H1 (cell line): ENCODE measurements around the gene POLA2. TPM values are rescaled to one million over a fixed set of nuclear protein-coding genes. Genes with fewer than 3 reads are reported as not detected.

Source experiments
- CTCF ChIA-PET: fragments of 300-600 bp; sonication (Branson Sonifier 250); formaldehyde crosslinking; loops from one replicate; lab custom pipeline; 2021; ENCODE audit not compliant: partially characterized antibody; lab: Charles Lee
- POLR2A ChIA-PET: fragments of 300-600 bp; sonication (Branson Sonifier 250); formaldehyde crosslinking; loops from one replicate; lab custom pipeline; 2021; ENCODE audit warnings: inconsistent platforms; ENCODE audit not compliant: partially characterized antibody; lab: Charles Lee
- DNase-seq, 2 experiments: peaks; one replicate each; pipeline versions ENCODE4 v3.0.0 to v3.0.0-alpha.2; 2010 to 2022; ENCODE audit warnings: low spot score in 2 of 2, low read depth in 1 of 2, mixed read lengths in 1 of 2
- FAIRE-seq: peaks from 2 replicates; lab custom pipeline; 2011; peaks lifted over from hg19 to GRCh38; lab: Jason Lieb, UNC
- H2AFZ ChIP-seq: 2 replicates; pipeline ENCODE4 v1.8.1; 2012; ENCODE audit warnings: low read length, inconsistent platforms
- H2AK5ac ChIP-seq: 2 replicates; pipeline ENCODE4 v1.6.1; 2013; ENCODE audit warnings: low read depth, low read length
- H2BK120ac ChIP-seq: replicated peaks from 2 replicates; pipeline ENCODE3; 2013; ENCODE audit warnings: low read depth, low read length, inconsistent platforms
- H2BK12ac ChIP-seq: 2 replicates; pipeline ENCODE4 v1.6.1; 2013; ENCODE audit warnings: low read depth, low read length
- H2BK15ac ChIP-seq: 2 replicates; pipeline ENCODE4 v1.6.1; 2013; ENCODE audit warnings: low read length
- H2BK20ac ChIP-seq: 2 replicates; pipeline ENCODE4 v1.6.1; 2013; ENCODE audit warnings: low read length
- H2BK5ac ChIP-seq: 2 replicates; pipeline ENCODE4 v1.6.1; 2013; ENCODE audit warnings: low read depth, low read length
- H3K14ac ChIP-seq: 2 replicates; pipeline ENCODE4 v1.6.1; 2013; ENCODE audit warnings: inconsistent platforms; ENCODE audit not compliant: insufficient read length
- H3K18ac ChIP-seq: 2 replicates; pipeline ENCODE4 v1.6.1; 2013; ENCODE audit warnings: low read length; ENCODE audit errors: extremely low read depth
- H3K23ac ChIP-seq: 2 replicates; pipeline ENCODE4 v1.6.1; 2013; ENCODE audit warnings: inconsistent platforms; ENCODE audit not compliant: insufficient read length
- H3K23me2 ChIP-seq: 2 replicates; pipeline ENCODE4 v1.6.1; 2013; ENCODE audit warnings: low read depth, low read length
- H3K27ac ChIP-seq: 2 replicates; pipeline ENCODE4 v1.6.1; 2011; ENCODE audit warnings: low read depth, low read length, inconsistent platforms
- H3K27me3 ChIP-seq, 4 experiments: replicated peaks in 1 of 4; 1 replicate in 1 of 4; 2 replicates in 3 of 4; pipeline versions ENCODE4 v1.6.1 to v1.8.1; 2011 to 2013; ENCODE audit warnings: low read length in 3 of 4, mild to moderate bottlenecking in 3 of 4, inconsistent platforms in 2 of 4, mixed read lengths in 2 of 4, moderate library complexity in 1 of 4; ENCODE audit not compliant: control insufficient read depth in 3 of 4, insufficient read depth in 3 of 4; ENCODE audit errors: extremely low read depth in 1 of 4
- H3K36me3 ChIP-seq, 4 experiments: 2 replicates each; pipeline versions ENCODE4 v1.6.1 to v1.8.1; 2011 to 2013; ENCODE audit warnings: mild to moderate bottlenecking in 4 of 4, low read length in 3 of 4, moderate library complexity in 2 of 4, control low read depth in 1 of 4, inconsistent platforms in 1 of 4; ENCODE audit not compliant: insufficient read depth in 4 of 4, control insufficient read depth in 2 of 4
- H3K4ac ChIP-seq: replicated peaks from 2 replicates; pipeline ENCODE3; 2013; ENCODE audit warnings: low read length, low read depth, mixed read lengths, inconsistent platforms; ENCODE audit not compliant: insufficient read length
- H3K4me1 ChIP-seq, 4 experiments: replicated peaks in 1 of 4; 1 replicate in 1 of 4; 2 replicates in 3 of 4; pipeline versions ENCODE4 v1.6.1 to v1.8.1; 2011 to 2013; ENCODE audit warnings: low read length in 3 of 4, inconsistent platforms in 2 of 4, mixed read lengths in 1 of 4; ENCODE audit not compliant: insufficient read depth in 4 of 4, control insufficient read depth in 3 of 4
- H3K4me2 ChIP-seq, 2 experiments: 2 replicates each; pipeline versions ENCODE4 v1.6.1 to v1.8.1; 2011 to 2013; ENCODE audit warnings: low read depth in 2 of 2, low read length in 2 of 2, control low read depth in 1 of 2, inconsistent platforms in 1 of 2, mild to moderate bottlenecking in 1 of 2; ENCODE audit not compliant: insufficient read depth in 1 of 2
- H3K4me3 ChIP-seq, 4 experiments: fragments of 200-600, 300-600 bp in 1 of 4; sonication (generic), shearing (Covaris generic), sonication (Bioruptor Twin) in 1 of 4; 2 replicates each; pipeline versions ENCODE4 v1.5.1 to v1.8.1; 2011 to 2016; ENCODE audit warnings: low read length in 4 of 4, low read depth in 3 of 4, control low read depth in 2 of 4, inconsistent platforms in 2 of 4, mild to moderate bottlenecking in 2 of 4, mixed read lengths in 1 of 4, moderate library complexity in 1 of 4; ENCODE audit not compliant: insufficient read depth in 2 of 4; ENCODE audit errors: extremely low read depth in 1 of 4
- H3K56ac ChIP-seq: replicated peaks from 2 replicates; pipeline ENCODE3; 2013; ENCODE audit warnings: low read depth, mild to moderate bottlenecking, mixed read lengths, low read length, inconsistent platforms; ENCODE audit not compliant: insufficient read length
- H3K79me1 ChIP-seq: 2 replicates; pipeline ENCODE4 v1.6.1; 2013; ENCODE audit warnings: low read depth, low read length, control low read depth
- H3K79me2 ChIP-seq, 2 experiments: 2 replicates each; pipeline versions ENCODE4 v1.6.1 to v1.8.1; 2012 to 2013; ENCODE audit warnings: low read length in 2 of 2, mild to moderate bottlenecking in 2 of 2, inconsistent platforms in 1 of 2; ENCODE audit not compliant: insufficient read depth in 2 of 2, control insufficient read depth in 1 of 2
- H3K9ac ChIP-seq, 4 experiments: replicated peaks in 1 of 4; 1 replicate in 1 of 4; 2 replicates in 3 of 4; pipeline versions ENCODE4 v1.6.1 to v1.8.1; 2011 to 2013; ENCODE audit warnings: low read depth in 3 of 4, low read length in 3 of 4, control low read depth in 2 of 4, mild to moderate bottlenecking in 2 of 4, moderate library complexity in 2 of 4, inconsistent platforms in 1 of 4; ENCODE audit errors: extremely low read depth in 1 of 4
- H3K9me3 ChIP-seq, 2 experiments: 2 replicates each; pipeline versions ENCODE4 v1.6.1 to v1.8.1; 2012 to 2013; ENCODE audit warnings: mild to moderate bottlenecking in 2 of 2, moderate library complexity in 2 of 2, control low read depth in 1 of 2, inconsistent platforms in 1 of 2, low read depth in 1 of 2, low read length in 1 of 2, mixed read lengths in 1 of 2; ENCODE audit not compliant: insufficient read depth in 2 of 2
- H4K20me1 ChIP-seq, 2 experiments: replicated peaks in 1 of 2; 2 replicates each; pipeline versions ENCODE3 to v1.8.1; 2011 to 2013; ENCODE audit warnings: inconsistent platforms in 2 of 2, low read length in 2 of 2, mild to moderate bottlenecking in 1 of 2; ENCODE audit not compliant: insufficient read depth in 2 of 2, control insufficient read depth in 1 of 2
- H4K5ac ChIP-seq: 2 replicates; pipeline ENCODE4 v1.6.1; 2013; ENCODE audit warnings: low read length, low read depth, mixed read lengths, inconsistent platforms; ENCODE audit not compliant: insufficient read length
- H4K8ac ChIP-seq: 2 replicates; pipeline ENCODE4 v1.8.0; 2013; ENCODE audit warnings: mild to moderate bottlenecking, moderate library complexity, low read length, inconsistent platforms; ENCODE audit not compliant: insufficient read depth; ENCODE audit errors: extremely low read depth
- H4K91ac ChIP-seq: replicated peaks from 2 replicates; pipeline ENCODE3; 2013; ENCODE audit warnings: low read length, mixed read lengths, inconsistent platforms; ENCODE audit not compliant: insufficient read length
- ATF3 ChIP-seq: IDR thresholded peaks from 2 replicates; pipeline ENCODE4 v1.6.1; 2011; ENCODE audit warnings: low read depth, mild to moderate bottlenecking, low read length; ENCODE audit not compliant: insufficient read depth
- BACH1 ChIP-seq: IDR thresholded peaks from 2 replicates; pipeline ENCODE4 v1.6.1; 2012; ENCODE audit warnings: low read length, improper control_type of control experiment
- CHD1 ChIP-seq: IDR thresholded peaks from 2 replicates; pipeline ENCODE4 v1.6.1; 2012; ENCODE audit warnings: low read depth, low read length, improper control_type of control experiment
- EGR1 ChIP-seq: IDR thresholded peaks from 2 replicates; pipeline ENCODE4 v1.6.1; 2011; ENCODE audit warnings: low read depth, low read length, borderline replicate concordance
- GTF2F1 ChIP-seq: IDR thresholded peaks from 2 replicates; pipeline ENCODE4 v1.6.1; 2012; ENCODE audit warnings: low read depth, low read length, improper control_type of control experiment, borderline replicate concordance
- HDAC2 ChIP-seq, 2 experiments: fragments of 300-600 bp in 1 of 2; sonication (generic) in 1 of 2; IDR thresholded peaks; 2 replicates each; pipeline ENCODE4 v1.6.1; 2011 to 2012; ENCODE audit warnings: low read depth in 2 of 2, low read length in 2 of 2, mild to moderate bottlenecking in 2 of 2, moderate library complexity in 2 of 2, borderline replicate concordance in 1 of 2, inconsistent platforms in 1 of 2
- MAX ChIP-seq: IDR thresholded peaks from 2 replicates; pipeline ENCODE4 v1.6.1; 2012; ENCODE audit warnings: inconsistent platforms
- POLR2AphosphoS5 ChIP-seq: IDR thresholded peaks from 2 replicates; pipeline ENCODE4 v1.6.1; 2011; ENCODE audit warnings: low read depth, low read length
- RAD21 ChIP-seq, 2 experiments: IDR thresholded peaks in 1 of 2; conservative IDR thresholded peaks in 1 of 2; 2 replicates each; pipeline ENCODE4 v1.6.1; 2011; ENCODE audit warnings: low read depth in 2 of 2, low read length in 2 of 2, improper control_type of control experiment in 1 of 2, inconsistent platforms in 1 of 2, mild to moderate bottlenecking in 1 of 2, moderate library complexity in 1 of 2
- RBBP5 ChIP-seq: IDR thresholded peaks from 2 replicates; pipeline ENCODE4 v1.7.1; 2012; ENCODE audit warnings: low read depth, mild to moderate bottlenecking, inconsistent platforms, low read length, moderate library complexity, borderline replicate concordance
- RXRA ChIP-seq: IDR thresholded peaks from 2 replicates; pipeline ENCODE4 v1.6.1; 2011; ENCODE audit warnings: low read depth, mild to moderate bottlenecking, low read length, moderate library complexity; ENCODE audit not compliant: insufficient read depth
- TAF1 ChIP-seq: IDR thresholded peaks from 2 replicates; pipeline ENCODE4 v1.6.1; 2011; ENCODE audit warnings: mild to moderate bottlenecking, low read depth, low read length
- TCF12 ChIP-seq: IDR thresholded peaks from 2 replicates; pipeline ENCODE4 v1.6.1; 2011; ENCODE audit warnings: low read depth, mild to moderate bottlenecking, low read length
- WGBS, 2 experiments: shearing (Covaris generic) in 1 of 2; methylation state at CpG; one replicate each; pipeline versions ENCODE4 v1.1.6 to v1.1.7; 2013 to 2015; ENCODE audit warnings: low lambda C conversion rate in 2 of 2, mixed read lengths in 2 of 2, inconsistent platforms in 1 of 2, low coverage in 1 of 2, missing lambda C conversion rate in 1 of 2; ENCODE audit not compliant: insufficient replicate concordance in 2 of 2, insufficient coverage in 1 of 2, insufficient read length in 1 of 2; ENCODE audit errors: extremely low coverage in 1 of 2, missing lambda C conversion rate in 1 of 2; 5-methylcytosine and 5-hydroxymethylcytosine counted together
- polyA plus RNA-seq, 7 experiments: library from polyadenylated mRNA; depleted of rRNA in 3 of 7; stranded (reverse) in 5 of 7; unstranded in 2 of 7; fragments of >200 nt in 5 of 7; fragments of 200-250 nt in 2 of 7; gene quantifications; 1 replicate in 5 of 7; 2 replicates in 1 of 7; 4 replicates in 1 of 7; pipeline versions ENCODE4 v1.2.1 to v1.2.3, GENCODE V29; 2011 to 2013; ENCODE audit warnings: missing spikeins in 2 of 7, mixed read lengths in 2 of 7
- total RNA-seq: library from RNA; stranded (reverse); fragmentation: NEBNext Ultra II Directional; extraction: Animal tissue kit (Norgen Biotek cat#: 25700); gene quantifications from 2 replicates; pipeline ENCODE4 v1.2.1, GENCODE V29; 2021

Gene POLA2
- total and polyA plus RNA-seq, 2 of the 8 experiments (the other 6 are each of a cell fraction or from before 2014, with no cell fraction given), result 31.2 to 55.9 TPM

GRCh38 chr11:65341856-65342255, 80.1 kb downstream of the POLA2 start:
- DNase-seq, result no peak
- CTCF ChIA-PET, result interaction anchor here (0.6 to 2.2 kb wide), 5 partner anchors 10 to 71 kb away, joined by 3 to 10 read pairs (median 5); no protein-coding TSS in a partner anchor
- H4K20me1 ChIP-seq, result peaks cover 7 to 11% of the 10 kb centered on the region in 2 experiments
- H3K79me1 ChIP-seq, result peaks cover 6% of the 10 kb centered on the region
- no peak overlapping the region for H3K14ac ChIP-seq
- 90% methylated on average over 3 of the region's 3 CpGs; no CpG with 5 or more reads in 1 of the 2 experiments for WGBS, 2 experiments
- H4K5ac ChIP-seq, result no peak overlapping the region
- no peak overlapping the region for H3K4me2 ChIP-seq
- POLR2A ChIA-PET, result interaction anchor here (0.8 to 2.9 kb wide), 2 partner anchors 11 to 81 kb away, joined by 3 to 10 read pairs; no protein-coding TSS in a partner anchor
- no peak overlapping the region for H2BK12ac ChIP-seq
- peaks cover 4 to 28% of the 10 kb centered on the region in 2 experiments; a peak in 3 of 4 replicates for H3K79me2 ChIP-seq
- H4K91ac ChIP-seq, result no peak overlapping the region
- no peaks in the 10 kb centered on the region for H3K9me3 ChIP-seq
- H3K56ac ChIP-seq, result no peak overlapping the region
- H2AK5ac ChIP-seq, result no peak overlapping the region
- H2BK15ac ChIP-seq, result no peak overlapping the region
- no peaks in the 10 kb centered on the region for H3K27me3 ChIP-seq
- no peak overlapping the region for H3K9ac ChIP-seq
- H3K4ac ChIP-seq, result no peak overlapping the region
- H3K36me3 ChIP-seq, result peaks cover 26 to 70% (median 58%) of the 10 kb centered on the region in 4 experiments
- no peak overlapping the region for H2BK5ac ChIP-seq
- H2BK20ac ChIP-seq, result no peak overlapping the region
- H4K8ac ChIP-seq, result no peak overlapping the region
- H3K18ac ChIP-seq, result no peak overlapping the region
- H3K4me1 ChIP-seq, result no peaks in the 10 kb centered on the region
- no peak overlapping the region for H3K23ac ChIP-seq
- no peak overlapping the region for H2BK120ac ChIP-seq
- no peak overlapping the region for H2AFZ ChIP-seq
- no peak overlapping the region for H3K27ac ChIP-seq
- no peak for FAIRE-seq
- no peak overlapping the region for H3K4me3 ChIP-seq
- H3K23me2 ChIP-seq, result no peaks in the 10 kb centered on the region
- no peak for TF ChIP-seq RAD21 (IDR thresholded peaks at IDR 0.05 in 1 of 2, conservative IDR thresholded peaks at IDR 0.05 in 1 of 2; ENCODE audit: low read depth in 2 of 2, low read length in 2 of 2)
- no peak for TF ChIP-seq TAF1
- no peak for TF ChIP-seq MAX
- TF ChIP-seq ATF3, result no peak
- no peak for TF ChIP-seq POLR2AphosphoS5
- TF ChIP-seq RXRA, result no peak
- no peak for TF ChIP-seq TCF12
- no peak for TF ChIP-seq EGR1
- TF ChIP-seq RBBP5, result no peak
- no peak for TF ChIP-seq CHD1
- TF ChIP-seq GTF2F1, result no peak
- no peak for TF ChIP-seq BACH1
- TF ChIP-seq HDAC2 (IDR thresholded peaks at IDR 0.05; ENCODE audit: borderline replicate concordance in 1 of 2, low read depth in 2 of 2, low read length in 2 of 2), result no peak
